ENCODE results near the gene FILIP1L.

- TF ChIP-seq CTCF (IDR thresholded peaks at IDR 0.05) (no peak), POLR2AphosphoS5 (IDR thresholded peaks at IDR 0.05) (no peak), POLR2A (IDR thresholded peaks at IDR 0.05) (no peak), EP300 (IDR thresholded peaks at IDR 0.05) (no peak)
Measured at GRCh38 chr3:100117093-100117492, 2.8 kb upstream of the FILIP1L start.

Data from stomach (tissue), 4 donors.